ENCODE measurements around the gene CACNB4. TPM values are rescaled to one million over a fixed set of nuclear protein-coding genes. Genes with fewer than 3 reads are reported as not detected.
A peak's percentile ranks its signal among the peaks of the same experiment; 100 is the strongest.

The CACNB4 gene
- total RNA-seq, 1 donor = 4.8 TPM

GRCh38 chr2:151965884-151966283 is 133.0 kb downstream of the CACNB4 start:
- TF ChIP-seq, protein P1, sequence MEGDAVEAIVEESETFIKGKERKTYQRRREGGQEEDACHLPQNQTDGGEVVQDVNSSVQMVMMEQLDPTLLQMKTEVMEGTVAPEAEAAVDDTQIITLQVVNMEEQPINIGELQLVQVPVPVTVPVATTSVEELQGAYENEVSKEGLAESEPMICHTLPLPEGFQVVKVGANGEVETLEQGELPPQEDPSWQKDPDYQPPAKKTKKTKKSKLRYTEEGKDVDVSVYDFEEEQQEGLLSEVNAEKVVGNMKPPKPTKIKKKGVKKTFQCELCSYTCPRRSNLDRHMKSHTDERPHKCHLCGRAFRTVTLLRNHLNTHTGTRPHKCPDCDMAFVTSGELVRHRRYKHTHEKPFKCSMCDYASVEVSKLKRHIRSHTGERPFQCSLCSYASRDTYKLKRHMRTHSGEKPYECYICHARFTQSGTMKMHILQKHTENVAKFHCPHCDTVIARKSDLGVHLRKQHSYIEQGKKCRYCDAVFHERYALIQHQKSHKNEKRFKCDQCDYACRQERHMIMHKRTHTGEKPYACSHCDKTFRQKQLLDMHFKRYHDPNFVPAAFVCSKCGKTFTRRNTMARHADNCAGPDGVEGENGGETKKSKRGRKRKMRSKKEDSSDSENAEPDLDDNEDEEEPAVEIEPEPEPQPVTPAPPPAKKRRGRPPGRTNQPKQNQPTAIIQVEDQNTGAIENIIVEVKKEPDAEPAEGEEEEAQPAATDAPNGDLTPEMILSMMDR (IDR thresholded peaks at IDR 0.05; ENCODE audit: insufficient read depth, low read length) = no peak
- DNase-seq (ENCODE audit: low read depth) = no peak
- no peak overlapping the region for H3K4me3 ChIP-seq (ENCODE audit: low read depth, low read length)

- DNase-seq (ENCODE audit: low read depth) = no peak
- no peak overlapping the region for H3K4me3 ChIP-seq (ENCODE audit: low read depth, low read length)
These were observed 137.3 kb downstream of the CACNB4 start for GRCh38 chr2:151961558-151961957.

GRCh38 chr2:151959238-151959637 is 139.6 kb downstream of the CACNB4 start:
- TF ChIP-seq, protein P1 (IDR thresholded peaks at IDR 0.05; ENCODE audit: insufficient read depth, low read length) = no peak
- no peak for DNase-seq (ENCODE audit: low read depth)

More at GRCh38 chr2:151961558-151961957, 137.3 kb downstream of the CACNB4 start:
- TF ChIP-seq, protein P1 (IDR thresholded peaks at IDR 0.05; ENCODE audit: insufficient read depth, low read length) = no peak

DNA sequence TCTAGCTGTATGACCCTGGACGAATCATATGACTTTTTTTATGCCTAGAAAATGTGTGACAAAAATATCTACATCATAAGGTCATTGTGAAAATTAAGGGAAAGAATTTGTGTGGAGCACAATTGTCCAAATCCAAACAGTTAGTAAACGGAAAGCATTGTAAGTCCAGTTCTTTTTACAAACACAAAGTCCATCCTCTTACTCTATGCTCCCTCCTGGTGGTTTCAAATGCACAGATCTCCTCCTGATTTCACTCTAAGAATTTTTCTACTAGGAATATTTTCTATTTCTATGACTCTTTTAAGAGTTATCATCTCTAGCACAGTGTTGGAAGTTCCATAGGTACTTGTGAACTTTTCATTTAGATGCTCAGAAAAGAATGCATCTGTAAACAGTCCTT is 145.4 kb downstream of the CACNB4 start:
- H3K4me3 ChIP-seq (ENCODE audit: low read depth, low read length) = no peak overlapping the region
- TF ChIP-seq, protein P1 (IDR thresholded peaks at IDR 0.05; ENCODE audit: insufficient read depth, low read length) = no peak
- no peak for DNase-seq (ENCODE audit: low read depth)

More at GRCh38 chr2:151959238-151959637, 139.6 kb downstream of the CACNB4 start:
- H3K4me3 ChIP-seq (ENCODE audit: low read depth, low read length) = no peak overlapping the region

GRCh38 chr2:151952691-151953456 is 146.0 kb downstream of the CACNB4 start:
- no peak overlapping the region for H3K4me3 ChIP-seq (ENCODE audit: low read depth, low read length)
- DNase-seq (ENCODE audit: low read depth) = no peak
- TF ChIP-seq, protein P1 (IDR thresholded peaks at IDR 0.05; ENCODE audit: insufficient read depth, low read length) = no peak

DNA sequence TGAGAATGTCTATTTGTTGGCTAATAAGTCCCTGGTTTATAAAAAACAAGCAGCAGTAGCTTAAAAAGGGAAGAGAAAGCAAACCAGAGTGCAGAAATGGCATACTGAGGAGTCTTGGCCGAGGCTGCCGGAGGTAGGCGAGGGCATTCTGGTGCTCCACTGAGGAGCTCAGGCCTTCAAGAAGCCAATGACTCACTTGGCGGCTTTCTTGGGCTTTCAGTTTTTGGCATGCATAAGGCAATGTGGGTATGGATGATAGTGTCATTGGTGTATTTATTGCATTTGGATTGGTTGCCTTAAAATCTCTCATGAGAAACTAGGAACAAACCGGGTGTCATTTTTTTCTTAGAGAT is 151.1 kb downstream of the CACNB4 start:
- TF ChIP-seq, protein P1 (IDR thresholded peaks at IDR 0.05; ENCODE audit: insufficient read depth, low read length) = no peak
- peak; percentile 43 for DNase-seq (ENCODE audit: low read depth)

More for the DNA sequence above, 151.1 kb downstream of the CACNB4 start:
- H3K4me3 ChIP-seq (ENCODE audit: low read depth, low read length) = no peak overlapping the region

Measured in fibroblast of the aortic adventitia (primary cell).